GM10266 (cell line): ENCODE data around the gene SGPL1.

ENCODE experiments used
- DNase-seq: peaks from one replicate; pipeline ENCODE4 v3.0.0; 2012; ENCODE audit errors: extremely low spot score
- TF ChIP-seq, protein P1 (sequence below): IDR thresholded peaks from 2 replicates; pipeline ENCODE4 v1.5.1; 2012; ENCODE audit warnings: mild to moderate bottlenecking, low read depth; ENCODE audit not compliant: control insufficient read depth, insufficient read depth; ENCODE audit errors: missing control alignments

The SGPL1 gene

GRCh38 chr10:70837660-70838059, 21.9 kb downstream of the SGPL1 start:
- TF ChIP-seq, protein P1, sequence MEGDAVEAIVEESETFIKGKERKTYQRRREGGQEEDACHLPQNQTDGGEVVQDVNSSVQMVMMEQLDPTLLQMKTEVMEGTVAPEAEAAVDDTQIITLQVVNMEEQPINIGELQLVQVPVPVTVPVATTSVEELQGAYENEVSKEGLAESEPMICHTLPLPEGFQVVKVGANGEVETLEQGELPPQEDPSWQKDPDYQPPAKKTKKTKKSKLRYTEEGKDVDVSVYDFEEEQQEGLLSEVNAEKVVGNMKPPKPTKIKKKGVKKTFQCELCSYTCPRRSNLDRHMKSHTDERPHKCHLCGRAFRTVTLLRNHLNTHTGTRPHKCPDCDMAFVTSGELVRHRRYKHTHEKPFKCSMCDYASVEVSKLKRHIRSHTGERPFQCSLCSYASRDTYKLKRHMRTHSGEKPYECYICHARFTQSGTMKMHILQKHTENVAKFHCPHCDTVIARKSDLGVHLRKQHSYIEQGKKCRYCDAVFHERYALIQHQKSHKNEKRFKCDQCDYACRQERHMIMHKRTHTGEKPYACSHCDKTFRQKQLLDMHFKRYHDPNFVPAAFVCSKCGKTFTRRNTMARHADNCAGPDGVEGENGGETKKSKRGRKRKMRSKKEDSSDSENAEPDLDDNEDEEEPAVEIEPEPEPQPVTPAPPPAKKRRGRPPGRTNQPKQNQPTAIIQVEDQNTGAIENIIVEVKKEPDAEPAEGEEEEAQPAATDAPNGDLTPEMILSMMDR: no peak
- no peak for DNase-seq

- TF ChIP-seq, protein P1: no peak
Observed at GRCh38 chr10:70838270-70838805, 22.6 kb downstream of the SGPL1 start.

GRCh38 chr10:70840836-70841235, 25.1 kb downstream of the SGPL1 start:
- TF ChIP-seq, protein P1: no peak

More at GRCh38 chr10:70838270-70838805, 22.6 kb downstream of the SGPL1 start:
- DNase-seq: no peak

GRCh38 chr10:70843333-70843732, 27.6 kb downstream of the SGPL1 start:
- no peak for DNase-seq
- TF ChIP-seq, protein P1: no peak

More at GRCh38 chr10:70840836-70841235, 25.1 kb downstream of the SGPL1 start:
- no peak for DNase-seq

DNA sequence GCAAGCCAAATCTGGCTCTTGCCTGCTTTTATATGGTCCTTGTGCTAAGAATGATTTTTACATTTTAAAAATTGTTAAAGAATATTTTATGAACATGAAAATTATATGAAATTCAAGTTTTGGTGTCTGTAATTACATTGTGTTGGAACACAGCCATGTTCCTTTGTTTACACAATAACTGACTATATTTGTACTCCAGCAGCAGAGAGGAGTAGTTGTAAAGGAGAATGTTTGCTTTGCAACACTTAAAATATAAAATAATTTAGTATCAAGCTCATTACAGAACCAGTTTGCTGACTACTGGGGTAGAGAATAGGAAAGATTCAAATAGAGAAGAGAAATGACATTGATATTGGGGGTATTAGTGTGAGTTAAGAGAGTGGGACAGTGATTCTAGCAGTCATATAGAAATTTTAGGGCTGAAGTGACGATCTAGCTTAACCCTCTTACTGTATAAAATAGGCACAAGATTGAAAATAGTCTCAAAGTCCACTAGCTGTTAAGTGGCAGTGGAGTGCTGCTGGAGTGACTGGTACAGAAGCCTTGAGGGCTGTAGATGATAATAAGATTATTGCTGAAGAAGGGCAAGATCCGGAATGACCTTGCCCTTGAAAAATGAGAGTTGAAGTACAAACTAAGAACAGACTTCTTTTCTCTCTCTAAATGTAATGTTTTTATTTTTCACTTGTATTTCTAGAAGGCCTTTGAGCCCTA, 28.2 kb downstream of the SGPL1 start:
- no peak for DNase-seq
- TF ChIP-seq, protein P1: no peak

GRCh38 chr10:70845256-70845655, 29.5 kb downstream of the SGPL1 start:
- TF ChIP-seq, protein P1: no peak
- no peak for DNase-seq

GRCh38 chr10:70845816-70846215, 30.1 kb downstream of the SGPL1 start:
- no peak for DNase-seq
- TF ChIP-seq, protein P1: no peak
